Measurements from ENCODE around the gene SHOX.
"Not testable (repeated sequence)": the region's sequence is repeated elsewhere in the genome, so short reads cannot be mapped to it uniquely, and the experiment has no call there.

SHOX gene

DNA sequence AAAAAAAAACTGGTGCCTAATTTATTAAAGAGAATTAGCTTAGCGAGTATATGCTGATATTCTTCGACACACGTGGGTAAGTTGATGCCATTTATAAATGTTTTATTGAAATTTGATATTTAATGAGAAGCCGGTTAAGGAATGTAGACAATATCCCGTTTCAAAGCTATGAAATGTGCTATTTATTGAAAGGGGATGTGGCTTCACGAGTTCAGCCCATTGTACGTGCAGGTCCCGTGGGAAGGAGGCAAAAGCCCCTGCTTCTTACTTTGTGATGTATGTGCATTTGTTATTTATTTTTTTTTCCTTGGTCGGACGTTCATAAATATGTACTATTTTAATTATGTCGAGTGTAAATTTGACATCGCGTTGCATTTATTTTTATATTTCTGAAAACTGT, 20.2 kb downstream of the SHOX start:
- intact Hi-C loops (cut with DNase I), result no loop called here
- DNase-seq, result no peak

DNA sequence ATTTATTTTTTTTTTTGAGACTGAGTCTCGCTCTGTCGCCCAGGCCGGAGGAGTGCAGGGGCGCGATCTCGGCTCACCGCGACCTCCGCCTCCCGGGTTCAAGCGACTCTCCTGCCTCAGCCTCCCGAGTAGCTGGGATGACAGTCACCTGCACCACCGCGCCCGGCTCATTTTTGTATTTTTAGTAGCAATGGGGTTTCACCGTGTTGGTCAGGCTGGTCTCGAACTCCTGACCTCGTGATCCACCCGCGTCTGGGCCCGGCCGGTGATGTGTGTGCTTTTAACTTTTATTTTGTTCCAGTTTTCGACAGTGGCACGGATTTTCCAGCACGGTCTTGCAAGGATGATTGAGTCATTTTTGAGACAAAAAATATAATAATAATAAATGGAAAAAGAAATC, 21.3 kb downstream of the SHOX start:
- not testable (repeated sequence) for DNase-seq

DNA sequence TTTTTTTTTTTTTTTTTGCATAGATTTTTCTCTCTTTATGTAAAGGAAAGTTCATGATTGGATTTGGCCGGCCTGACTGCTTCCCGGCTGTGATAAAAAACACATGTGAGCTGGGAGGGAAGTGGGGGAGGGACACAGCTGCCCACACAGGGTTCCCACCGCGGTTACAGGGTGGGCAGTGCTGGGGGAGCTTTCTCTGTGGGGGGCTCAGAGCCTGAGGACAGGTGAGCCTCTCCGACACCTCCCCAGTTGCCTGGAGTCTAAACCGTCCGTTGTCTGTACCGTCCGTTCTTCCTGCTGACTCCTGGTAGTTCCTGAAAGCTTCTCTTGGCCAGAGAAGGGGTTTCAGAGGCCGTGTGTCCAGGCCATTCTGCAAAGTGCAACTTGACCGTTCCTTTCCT, 21.8 kb downstream of the SHOX start:
- no peak for DNase-seq
- intact Hi-C loops (cut with DNase I), result no loop called here

More for the DNA sequence above, 21.3 kb downstream of the SHOX start:
- intact Hi-C loops (cut with DNase I), result not testable (repeated sequence)

DNA sequence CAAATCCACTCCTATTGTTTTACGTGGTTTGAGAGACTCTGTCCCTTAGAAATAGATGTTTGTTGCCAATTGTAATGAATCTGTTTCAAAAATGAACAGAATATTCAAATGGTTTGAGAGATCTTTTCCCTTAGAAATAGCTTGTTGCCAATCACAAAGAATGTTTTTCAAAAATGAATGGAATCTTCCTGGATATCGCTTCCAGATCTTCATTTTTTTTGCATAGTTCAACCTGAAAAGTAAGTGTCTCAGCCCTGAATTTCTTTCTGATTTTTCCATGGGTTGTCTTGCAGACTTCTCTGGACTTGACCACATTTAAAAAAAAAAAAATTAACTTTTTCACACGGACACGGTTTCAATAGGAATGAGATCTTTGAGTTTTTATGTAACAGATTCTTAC, 22.7 kb downstream of the SHOX start:
- intact Hi-C loops (cut with DNase I), result no loop called here
- no peak for DNase-seq

DNA sequence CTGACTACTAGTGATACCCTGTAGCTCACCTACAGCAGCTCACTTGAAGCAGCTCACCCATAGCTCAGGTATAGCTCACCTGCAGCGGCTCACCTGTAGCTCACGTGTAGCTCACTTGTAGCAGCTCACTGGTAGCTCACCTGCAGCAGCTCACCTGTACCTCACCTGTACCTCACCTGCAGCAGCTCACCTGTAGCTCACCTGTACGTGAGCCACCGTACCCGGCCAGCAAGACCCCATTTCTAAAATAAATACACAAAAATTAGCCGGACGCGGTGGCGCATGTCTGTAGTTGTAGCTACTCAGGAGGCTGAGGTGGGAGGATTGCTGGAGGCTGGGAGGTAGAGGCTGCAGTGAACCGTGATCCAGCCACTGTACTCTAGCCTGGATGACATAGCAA, 30.6 kb downstream of the SHOX start:
- no peak for DNase-seq
- intact Hi-C loops (cut with DNase I), result no loop called here

DNA sequence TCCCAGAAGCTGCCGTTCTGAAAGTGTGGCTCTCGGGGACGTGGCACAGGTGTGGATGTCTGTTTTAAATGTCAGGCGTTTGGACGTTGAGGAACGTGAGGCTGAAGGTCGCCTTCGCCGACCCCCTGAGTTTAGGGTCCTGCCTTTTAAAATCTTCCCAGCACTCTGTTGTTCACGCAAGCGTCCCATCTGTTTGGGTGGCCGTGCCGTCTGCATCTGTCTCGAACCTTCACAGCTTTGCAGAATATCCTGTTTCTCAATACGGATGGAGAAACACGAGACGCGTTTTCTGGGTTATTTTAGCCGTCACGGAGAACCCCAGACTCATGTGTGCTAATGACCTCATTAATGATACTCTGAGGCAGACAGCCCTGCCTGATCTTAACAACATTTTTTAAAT, 31.5 kb downstream of the SHOX start:
- intact Hi-C loops (cut with DNase I), result no loop called here
- no peak for DNase-seq

DNA sequence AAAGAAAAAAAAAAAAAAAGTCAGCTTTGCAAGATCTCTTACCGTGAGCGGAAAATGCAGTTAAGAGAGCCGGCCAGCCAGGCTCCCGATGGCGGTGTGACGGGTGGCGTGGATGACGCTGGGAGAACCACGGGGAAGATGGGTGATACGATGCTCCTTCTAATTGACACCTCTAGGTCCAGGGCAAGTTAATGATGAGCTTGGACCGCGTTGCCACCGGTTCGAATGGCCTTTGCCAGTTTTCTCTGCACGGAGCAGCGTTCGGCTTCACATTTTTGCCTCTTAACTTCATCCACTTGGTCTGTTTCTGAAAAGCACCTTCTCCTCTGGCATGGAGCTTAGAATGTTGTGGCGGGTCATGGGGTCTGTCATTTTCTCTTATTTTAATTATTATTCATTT, 33.2 kb downstream of the SHOX start:
- intact Hi-C loops (cut with DNase I), result no loop called here
- DNase-seq, result no peak

DNA sequence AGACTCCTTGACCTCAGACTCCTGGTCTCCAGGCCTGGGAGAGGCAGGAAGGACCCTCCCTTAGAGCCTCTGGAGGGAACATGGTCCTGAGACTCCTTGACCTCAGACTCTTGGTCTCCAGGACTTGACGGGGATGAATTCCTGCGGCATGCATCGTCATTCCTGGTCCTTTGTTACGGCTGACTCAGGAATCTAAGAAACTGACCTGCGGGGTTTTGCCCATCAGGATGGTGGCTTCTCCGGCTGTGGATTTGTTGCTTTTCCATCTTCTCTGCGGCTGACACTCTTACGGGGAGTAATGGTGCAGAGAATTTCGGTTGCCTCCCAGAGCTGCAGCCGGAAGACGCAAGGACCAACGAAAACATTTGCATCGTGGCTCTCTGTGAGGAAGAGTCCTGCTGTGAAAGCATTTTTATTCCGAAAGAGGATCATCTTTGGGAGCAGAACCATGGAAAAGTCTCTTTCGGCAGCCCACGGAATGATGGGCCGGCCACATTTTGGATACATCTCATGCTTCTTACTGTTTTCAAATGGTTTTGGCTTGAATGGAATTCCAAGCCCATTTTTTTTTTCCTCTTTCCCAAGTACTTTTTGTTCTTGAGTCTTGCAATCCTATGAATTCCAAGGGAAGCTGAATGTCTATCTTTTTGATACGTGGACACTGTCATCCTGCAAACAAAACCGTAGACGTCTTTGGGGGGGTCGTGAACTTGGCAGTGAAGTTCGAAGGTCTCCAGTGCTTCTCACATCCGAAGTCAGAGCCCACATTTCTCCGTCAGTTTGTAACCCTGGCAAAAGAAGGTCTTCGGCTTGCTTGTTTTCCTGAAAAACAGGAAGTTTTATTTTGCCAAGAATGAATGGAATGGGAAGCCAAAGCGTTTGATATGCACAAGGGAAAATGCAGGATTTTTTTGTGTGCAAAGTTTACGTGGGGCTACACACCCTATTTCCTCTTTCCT, 36.5 kb downstream of the SHOX start:
- DNase-seq, result peak in 2 of 42 donors; percentile 7 to 21
- intact Hi-C loops (cut with DNase I), result no loop called here

DNA sequence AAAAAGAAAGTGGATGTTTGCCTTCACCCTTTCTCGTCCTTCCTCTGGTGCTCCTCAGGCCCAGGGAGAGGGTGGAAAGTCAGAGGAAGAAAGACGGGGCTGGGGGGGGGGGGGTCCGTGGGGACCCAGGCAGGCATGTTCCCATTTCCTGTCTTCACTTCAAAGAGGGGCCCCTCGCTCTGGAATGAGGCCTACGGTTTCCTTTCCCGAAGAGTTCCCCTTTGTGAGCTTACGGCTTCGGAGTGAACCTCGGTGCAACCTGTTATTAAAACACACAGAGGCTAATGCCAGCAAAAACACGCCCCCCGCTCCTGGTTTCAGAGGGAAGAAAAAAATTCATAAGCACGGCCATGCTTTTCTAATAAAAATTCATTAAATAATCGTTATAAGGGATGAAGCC, 40.1 kb downstream of the SHOX start:
- intact Hi-C loops (cut with DNase I), result no loop called here
- DNase-seq, result no peak

DNA sequence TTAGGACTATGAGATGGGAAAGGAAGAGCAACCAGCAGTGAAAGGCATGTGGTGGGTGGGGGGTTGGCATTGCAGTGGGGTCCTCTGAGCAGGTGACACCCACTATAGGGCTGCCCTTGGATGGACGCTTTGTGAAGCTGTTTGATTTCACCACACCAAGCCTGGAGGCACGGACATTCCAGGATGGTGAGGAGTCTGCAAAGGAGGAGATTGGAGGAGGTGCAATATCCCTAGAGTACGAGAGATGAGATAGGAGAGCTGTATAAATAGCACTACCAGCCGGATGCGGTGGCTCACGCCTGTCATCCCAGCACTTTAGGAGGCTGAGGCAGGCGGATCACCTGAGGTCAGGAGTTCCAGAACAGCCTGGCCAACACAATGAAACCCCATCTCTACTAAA, 42.3 kb downstream of the SHOX start:
- no peak for DNase-seq

DNA sequence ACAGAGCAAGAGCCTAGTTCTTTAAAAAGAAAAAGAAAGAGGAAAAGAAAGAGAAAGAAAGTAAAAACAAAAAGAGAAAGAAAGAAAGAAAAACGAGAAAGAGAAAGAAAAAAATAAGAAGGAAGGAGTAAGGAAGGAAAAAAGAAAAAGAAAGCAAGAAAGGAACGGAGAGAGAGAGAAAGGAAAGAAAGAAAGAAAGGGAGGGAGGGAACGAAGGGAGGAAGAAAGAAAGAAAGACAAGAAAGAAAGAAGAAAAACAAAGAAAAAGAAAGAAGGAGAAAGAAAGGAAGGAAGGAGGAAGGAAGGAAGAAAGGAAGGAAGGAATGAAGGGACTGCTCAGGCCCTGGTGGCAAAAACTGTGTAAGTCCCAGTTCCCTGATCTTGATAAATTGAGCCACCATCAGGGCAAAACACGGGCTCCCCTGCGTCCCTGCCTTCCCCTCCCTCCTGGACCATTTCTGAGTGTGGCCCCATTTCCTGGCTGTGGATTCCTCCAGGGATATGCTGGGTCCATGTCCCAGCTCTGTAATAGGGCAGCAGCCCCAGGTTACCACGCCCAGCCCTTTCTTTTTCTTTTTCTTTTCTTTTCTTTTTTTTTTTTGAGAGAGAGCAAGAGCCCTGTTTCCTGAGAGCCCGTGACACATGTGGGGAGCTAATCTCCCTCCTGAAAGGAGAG, 44.8 kb downstream of the SHOX start:
- intact Hi-C loops (cut with DNase I), result no loop called here

More for the DNA sequence above, 42.3 kb downstream of the SHOX start:
- intact Hi-C loops (cut with DNase I), result no loop called here

DNA sequence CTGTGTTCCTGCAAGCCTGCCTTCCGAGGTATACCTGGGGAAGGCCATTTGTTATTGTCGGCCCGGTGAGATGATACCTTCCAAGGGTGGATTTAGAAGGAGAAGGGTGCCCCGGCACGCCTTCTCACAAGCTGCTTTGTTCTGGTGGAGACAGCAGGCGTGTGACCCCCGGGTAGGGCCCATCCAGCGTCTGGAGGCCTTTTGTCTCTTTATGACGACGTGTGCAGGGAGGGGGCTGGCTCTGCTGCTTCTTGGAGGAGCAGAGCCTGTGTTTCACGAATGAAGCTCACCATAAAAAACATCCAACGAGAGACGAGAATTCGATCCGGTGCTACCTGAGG, 45.3 kb downstream of the SHOX start:
- DNase-seq, result no peak
- intact Hi-C loops (cut with DNase I), result no loop called here

More for the DNA sequence above, 44.8 kb downstream of the SHOX start:
- DNase-seq, result no peak

DNA sequence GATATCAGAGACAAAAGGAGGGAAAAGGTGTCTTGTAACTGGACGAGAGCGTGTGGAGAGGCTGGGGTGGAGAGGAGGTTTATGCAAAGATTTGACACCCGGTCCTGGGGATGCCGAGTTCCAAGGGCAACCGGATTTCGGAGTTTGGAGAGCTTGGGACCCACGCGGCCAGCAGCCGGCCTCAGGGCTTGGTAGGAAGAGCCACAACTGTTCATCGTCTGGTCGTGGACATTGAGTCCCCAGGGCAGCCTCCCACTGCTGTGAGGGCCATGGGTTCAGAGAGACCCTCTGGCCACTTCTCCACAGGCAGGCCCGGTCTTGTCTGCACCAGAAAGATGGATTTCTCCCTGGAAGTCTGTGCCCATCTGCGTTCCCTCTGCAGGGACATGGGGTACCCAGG, 46.8 kb downstream of the SHOX start:
- DNase-seq, result no peak
- intact Hi-C loops (cut with DNase I), result no loop called here

DNA sequence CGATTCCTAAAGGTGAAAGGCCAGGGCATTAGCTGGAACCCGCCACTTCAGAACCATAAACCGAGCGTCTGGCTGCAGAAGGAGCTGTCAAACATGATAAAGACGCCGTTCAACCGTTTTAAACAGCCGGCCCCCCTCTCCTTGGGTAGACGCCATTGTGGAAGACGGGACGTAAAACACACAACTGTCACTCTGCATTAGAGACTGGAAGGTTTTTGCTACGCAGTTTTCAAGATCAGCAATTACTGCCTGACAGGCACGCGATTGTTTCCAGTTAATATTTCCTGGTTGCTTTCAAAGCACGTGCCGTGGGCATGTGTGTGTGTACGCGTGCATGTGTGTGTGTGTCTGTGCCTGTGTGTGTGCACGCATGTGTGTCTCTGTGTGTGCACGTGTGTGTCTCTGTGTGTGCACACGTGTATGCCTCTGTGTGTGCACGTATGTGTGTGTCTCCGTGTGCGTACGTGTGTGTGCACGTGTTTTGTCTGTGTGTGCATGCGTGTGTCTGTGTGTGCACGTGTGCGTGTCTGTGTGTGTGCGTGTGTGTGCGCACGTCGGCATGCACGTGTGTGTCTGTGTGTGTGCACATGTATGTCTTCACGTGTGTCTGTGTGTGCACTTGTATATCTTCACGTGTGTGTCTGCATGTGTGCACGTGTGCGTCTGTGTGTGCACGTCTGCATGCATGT, 48.8 kb downstream of the SHOX start:
- no peak for DNase-seq
- intact Hi-C loops (cut with DNase I), result no loop called here

DNA sequence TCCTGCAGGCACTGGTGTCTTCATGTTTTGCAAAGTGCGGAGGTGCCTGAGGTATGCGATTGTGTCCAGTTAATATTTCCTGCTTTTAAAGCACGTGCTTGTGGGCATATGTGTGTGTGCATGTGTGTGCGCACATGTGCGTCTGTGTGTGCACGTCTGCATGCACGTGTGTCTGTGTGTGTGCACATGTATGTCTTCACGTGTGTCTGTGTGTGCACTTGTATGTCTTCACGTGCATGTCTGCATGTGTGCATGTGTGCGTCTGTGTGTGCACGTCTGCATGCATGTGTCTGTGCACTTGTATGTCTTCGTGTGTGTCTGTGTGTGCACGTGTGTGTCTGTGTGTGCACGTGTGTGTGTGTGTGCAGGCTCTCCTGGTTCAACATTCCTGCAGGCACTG, 49.5 kb downstream of the SHOX start:
- no peak for DNase-seq
- intact Hi-C loops (cut with DNase I), result no loop called here

DNA sequence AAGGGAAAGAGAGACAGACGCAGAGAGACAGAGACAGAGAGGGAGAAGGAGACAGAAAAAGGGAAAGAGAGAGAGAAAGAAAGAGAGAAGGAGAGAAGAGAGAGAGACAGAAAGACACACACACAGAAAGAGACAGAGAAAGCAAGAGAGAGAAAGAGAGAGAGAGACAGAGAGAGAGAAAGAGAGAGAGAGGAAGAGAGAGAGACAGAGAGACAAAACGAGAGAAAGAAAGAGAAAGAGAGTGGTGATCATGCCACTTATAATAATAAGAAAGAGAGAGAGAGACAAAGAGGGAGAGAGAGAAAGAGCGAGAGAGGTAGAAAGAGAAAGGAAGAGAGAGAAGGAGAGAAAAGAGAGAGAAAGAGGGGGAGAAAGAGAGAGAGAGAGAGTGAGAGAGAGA, 51.4 kb downstream of the SHOX start:
- DNase-seq, result no peak

DNA sequence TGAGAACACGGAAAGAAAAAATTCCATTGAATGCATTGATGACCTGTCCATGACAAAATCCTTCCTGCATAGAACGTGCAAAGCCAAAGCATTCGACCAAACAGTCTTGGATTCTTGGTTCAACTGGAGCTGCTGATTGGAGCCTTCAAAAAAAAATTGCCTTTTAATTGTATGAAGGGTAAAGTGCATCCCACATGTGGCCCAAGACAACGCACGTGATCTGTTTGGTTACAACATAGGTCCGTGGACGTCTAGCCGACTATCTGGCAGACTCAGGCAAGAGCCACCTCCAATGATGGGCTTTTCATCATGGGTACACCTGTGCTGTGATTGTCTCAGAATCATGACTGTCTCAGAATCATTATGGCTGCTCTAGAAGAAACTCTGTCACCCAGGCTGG, 52.3 kb downstream of the SHOX start:
- intact Hi-C loops (cut with DNase I), result no loop called here
- no peak for DNase-seq

More for the DNA sequence above, 51.4 kb downstream of the SHOX start:
- intact Hi-C loops (cut with DNase I), result no loop called here

DNA sequence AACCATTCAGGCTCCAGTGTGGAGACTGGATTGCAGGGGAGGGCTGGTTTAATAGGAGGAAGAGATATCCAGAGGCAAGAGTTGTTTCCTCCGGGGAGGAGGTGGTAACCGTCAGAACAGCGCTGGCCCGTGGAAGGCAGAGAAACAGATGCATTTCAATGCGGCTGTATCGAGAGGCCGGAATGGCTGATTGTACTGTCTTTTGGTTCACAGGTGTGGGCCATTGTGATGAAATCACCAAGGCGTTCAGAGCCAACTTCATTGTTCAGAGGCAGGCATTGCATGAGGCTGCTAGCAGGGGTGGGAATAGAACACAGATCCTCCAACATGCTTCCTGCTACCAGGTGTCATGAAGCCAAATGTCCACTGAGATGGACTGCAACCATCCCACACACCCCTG, 53.0 kb downstream of the SHOX start:
- intact Hi-C loops (cut with DNase I), result no loop called here
- peak in 1 of 42 donors; percentile 16 for DNase-seq

DNA sequence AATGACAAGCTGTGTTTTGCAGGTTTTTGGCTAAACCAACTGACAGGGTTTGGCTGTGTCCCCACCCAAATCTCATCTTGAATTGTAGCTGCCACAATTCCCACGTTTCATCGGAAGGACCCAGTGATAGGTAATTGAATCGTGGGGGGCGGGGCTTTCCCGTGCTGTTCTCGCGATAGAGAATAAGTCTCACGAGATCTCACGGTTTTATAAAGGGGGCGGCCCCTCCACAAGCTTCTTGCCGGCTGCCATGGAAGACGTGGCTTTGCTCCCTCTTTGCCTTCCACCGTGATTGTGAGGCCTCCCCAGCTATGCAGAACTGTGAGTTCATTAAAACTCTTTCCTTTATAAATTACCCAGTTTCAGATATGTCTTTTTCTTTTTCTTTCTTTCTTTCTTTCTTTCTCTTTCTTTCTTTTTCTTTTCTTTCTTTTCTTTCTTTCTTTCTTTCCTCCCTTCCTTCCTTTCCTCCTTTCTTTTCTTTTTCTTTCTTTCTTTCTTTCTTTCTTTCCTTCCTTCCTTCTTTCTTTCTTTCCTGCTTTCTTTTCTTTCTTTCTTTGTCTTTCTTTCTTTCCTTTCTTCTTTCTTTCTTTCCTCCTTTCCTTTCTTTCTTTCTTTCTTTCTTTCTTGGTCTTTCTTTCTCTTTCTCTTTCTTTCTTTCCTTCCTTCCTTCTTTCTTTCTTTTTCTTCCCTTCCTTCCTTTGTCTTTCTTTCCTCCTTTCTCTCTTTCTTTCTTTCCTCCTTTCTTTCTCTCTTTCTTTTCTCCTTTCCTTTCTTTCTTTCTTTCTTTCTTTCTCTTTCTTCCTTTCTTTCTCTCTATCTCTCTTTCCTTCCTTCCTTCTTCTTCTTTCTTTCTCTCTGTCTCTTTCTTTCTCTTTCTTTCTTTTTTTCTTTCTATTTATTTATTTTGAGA, 54.8 kb downstream of the SHOX start:
- intact Hi-C loops (cut with DNase I), result no loop called here

More for the DNA sequence above, 54.8 kb downstream of the SHOX start:
- DNase-seq, result peak in 1 of 42 donors; percentile 23

All from head of caudate nucleus (tissue), 42 donors.